A549 treated with dexamethasone at 1 μM for 4 hours (cell line): Measurements from ENCODE around the gene HDAC4. TPM values are rescaled to one million over a fixed set of nuclear protein-coding genes. Genes with fewer than 3 reads are reported as not detected.

Experiments
- total RNA-seq: library from RNA; stranded (reverse); fragments of 200-300 nt; extraction: Qiagen RNA extraction; gene quantifications from 5 replicates; pipeline ENCODE4 v1.2.3, GENCODE V29; 2022

HDAC4 gene
- 6.9 to 11.7 TPM (median 8.1 TPM) in 5 replicates for total RNA-seq

GRCh38 chr2:239400596-239401066 is at the start of gene HDAC4:
Gene HDAC4, minus strand, starts transcription at chr2:239401020. Its CDS starts 48,321 bp downstream, at chr2:239352699.

